Measurements from ENCODE around the gene PACS2.

- TF ChIP-seq, protein P1, sequence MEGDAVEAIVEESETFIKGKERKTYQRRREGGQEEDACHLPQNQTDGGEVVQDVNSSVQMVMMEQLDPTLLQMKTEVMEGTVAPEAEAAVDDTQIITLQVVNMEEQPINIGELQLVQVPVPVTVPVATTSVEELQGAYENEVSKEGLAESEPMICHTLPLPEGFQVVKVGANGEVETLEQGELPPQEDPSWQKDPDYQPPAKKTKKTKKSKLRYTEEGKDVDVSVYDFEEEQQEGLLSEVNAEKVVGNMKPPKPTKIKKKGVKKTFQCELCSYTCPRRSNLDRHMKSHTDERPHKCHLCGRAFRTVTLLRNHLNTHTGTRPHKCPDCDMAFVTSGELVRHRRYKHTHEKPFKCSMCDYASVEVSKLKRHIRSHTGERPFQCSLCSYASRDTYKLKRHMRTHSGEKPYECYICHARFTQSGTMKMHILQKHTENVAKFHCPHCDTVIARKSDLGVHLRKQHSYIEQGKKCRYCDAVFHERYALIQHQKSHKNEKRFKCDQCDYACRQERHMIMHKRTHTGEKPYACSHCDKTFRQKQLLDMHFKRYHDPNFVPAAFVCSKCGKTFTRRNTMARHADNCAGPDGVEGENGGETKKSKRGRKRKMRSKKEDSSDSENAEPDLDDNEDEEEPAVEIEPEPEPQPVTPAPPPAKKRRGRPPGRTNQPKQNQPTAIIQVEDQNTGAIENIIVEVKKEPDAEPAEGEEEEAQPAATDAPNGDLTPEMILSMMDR (IDR thresholded peaks at IDR 0.05; ENCODE audit: insufficient read depth, low read length), result no peak
- TF ChIP-seq POLR2AphosphoS5 (IDR thresholded peaks at IDR 0.05; ENCODE audit: low read depth) (no peak), REST (IDR thresholded peaks at IDR 0.05; ENCODE audit: insufficient replicate concordance, low read depth) (no peak), GABPA (IDR thresholded peaks at IDR 0.05; ENCODE audit: low read depth) (no peak)
These were observed 54.5 kb downstream of the PACS2 start for GRCh38 chr14:105368910-105369652.

Measured in HL-60 (cell line).